Gastrocnemius medialis (tissue), 4 donors: Measurements from ENCODE around the gene NR0B1.

Experiments
- POLR2A ChIP-seq, 2 donors: fragments of 450-650 bp; IDR thresholded peaks; one replicate each; pipeline ENCODE4 v1.6.1; 2017; ENCODE audit warnings: antibody characterized with exemption in 2 of 2, mild to moderate bottlenecking in 2 of 2, moderate library complexity in 2 of 2
- TF ChIP-seq, protein P1 (sequence below), 5 experiments: fragments of 450-650 bp in 3 of 5; fragments of 200-600 bp in 2 of 5; sonication (generic) in 2 of 5; IDR thresholded peaks in 4 of 5; conservative IDR thresholded peaks in 1 of 5; 1 replicate in 4 of 5; 2 replicates in 1 of 5; pipeline ENCODE4 v1.5.1; 2016 to 2019; ENCODE audit warnings: antibody characterized with exemption in 5 of 5, mild to moderate bottlenecking in 3 of 5, moderate library complexity in 3 of 5

DNA sequence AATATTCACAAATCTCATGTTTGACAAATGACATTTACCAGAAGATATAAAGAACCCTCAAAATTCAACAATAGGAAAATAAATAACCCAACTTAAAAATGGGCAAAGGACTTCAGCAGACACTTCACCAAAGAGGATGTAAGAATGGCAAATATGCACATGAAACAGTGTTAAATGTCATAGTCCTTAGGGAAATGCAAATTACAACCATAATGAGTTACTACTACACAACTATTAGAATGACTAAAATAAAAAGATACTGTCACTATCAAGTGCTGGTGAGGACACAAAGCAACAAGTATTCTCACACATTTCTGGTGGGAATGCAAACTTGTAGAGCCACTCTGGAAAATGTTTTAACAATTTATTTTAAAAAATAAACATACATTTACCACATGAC lies 40.8 kb upstream of the NR0B1 start:
- TF ChIP-seq, protein P1, sequence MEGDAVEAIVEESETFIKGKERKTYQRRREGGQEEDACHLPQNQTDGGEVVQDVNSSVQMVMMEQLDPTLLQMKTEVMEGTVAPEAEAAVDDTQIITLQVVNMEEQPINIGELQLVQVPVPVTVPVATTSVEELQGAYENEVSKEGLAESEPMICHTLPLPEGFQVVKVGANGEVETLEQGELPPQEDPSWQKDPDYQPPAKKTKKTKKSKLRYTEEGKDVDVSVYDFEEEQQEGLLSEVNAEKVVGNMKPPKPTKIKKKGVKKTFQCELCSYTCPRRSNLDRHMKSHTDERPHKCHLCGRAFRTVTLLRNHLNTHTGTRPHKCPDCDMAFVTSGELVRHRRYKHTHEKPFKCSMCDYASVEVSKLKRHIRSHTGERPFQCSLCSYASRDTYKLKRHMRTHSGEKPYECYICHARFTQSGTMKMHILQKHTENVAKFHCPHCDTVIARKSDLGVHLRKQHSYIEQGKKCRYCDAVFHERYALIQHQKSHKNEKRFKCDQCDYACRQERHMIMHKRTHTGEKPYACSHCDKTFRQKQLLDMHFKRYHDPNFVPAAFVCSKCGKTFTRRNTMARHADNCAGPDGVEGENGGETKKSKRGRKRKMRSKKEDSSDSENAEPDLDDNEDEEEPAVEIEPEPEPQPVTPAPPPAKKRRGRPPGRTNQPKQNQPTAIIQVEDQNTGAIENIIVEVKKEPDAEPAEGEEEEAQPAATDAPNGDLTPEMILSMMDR (IDR thresholded peaks at IDR 0.05 in 4 of 5, conservative IDR thresholded peaks at IDR 0.05 in 1 of 5), result no peak
- TF ChIP-seq POLR2A (IDR thresholded peaks at IDR 0.05), result no peak
